NT2/D1 (cell line): Measurements from ENCODE around the gene OR52W1.

ENCODE experiments used
- DNase-seq: peaks from one replicate; pipeline ENCODE4 v3.0.0-alpha.2; 2011; ENCODE audit warnings: low read depth, low spot score
- H3K27me3 ChIP-seq: 2 replicates; pipeline ENCODE4 v1.6.0; 2011; ENCODE audit warnings: mild to moderate bottlenecking; ENCODE audit not compliant: insufficient read length, insufficient read depth
- H3K36me3 ChIP-seq: 2 replicates; pipeline ENCODE4 v1.6.1; 2011; ENCODE audit warnings: mild to moderate bottlenecking, low read length, mixed read lengths; ENCODE audit not compliant: insufficient read depth, insufficient read length
- H3K4me1 ChIP-seq: 2 replicates; pipeline ENCODE4 v1.5.1; 2011; ENCODE audit not compliant: insufficient read depth, insufficient read length
- H3K4me3 ChIP-seq: 2 replicates; pipeline ENCODE4 v1.5.1; 2011; ENCODE audit warnings: low read depth; ENCODE audit not compliant: insufficient read length
- H3K9ac ChIP-seq: 2 replicates; pipeline ENCODE4 v1.6.0; 2011; ENCODE audit warnings: low read depth; ENCODE audit not compliant: insufficient read length
- H3K9me3 ChIP-seq: 2 replicates; pipeline ENCODE4 v1.5.1; 2011; ENCODE audit warnings: mild to moderate bottlenecking, low read length; ENCODE audit not compliant: insufficient read depth
- SUZ12 ChIP-seq: IDR thresholded peaks from 2 replicates; pipeline ENCODE4 v1.6.1; 2011; ENCODE audit not compliant: insufficient read length, insufficient read depth; ENCODE audit errors: extremely low read depth
- YY1 ChIP-seq: IDR thresholded peaks from 2 replicates; pipeline ENCODE4 v1.6.1; 2011; ENCODE audit not compliant: insufficient read length, insufficient read depth
- ZNF274 ChIP-seq: IDR thresholded peaks from 2 replicates; pipeline ENCODE4 v1.6.1; 2011; ENCODE audit warnings: mild to moderate bottlenecking, low read depth, low read length

OR52W1 gene

DNA sequence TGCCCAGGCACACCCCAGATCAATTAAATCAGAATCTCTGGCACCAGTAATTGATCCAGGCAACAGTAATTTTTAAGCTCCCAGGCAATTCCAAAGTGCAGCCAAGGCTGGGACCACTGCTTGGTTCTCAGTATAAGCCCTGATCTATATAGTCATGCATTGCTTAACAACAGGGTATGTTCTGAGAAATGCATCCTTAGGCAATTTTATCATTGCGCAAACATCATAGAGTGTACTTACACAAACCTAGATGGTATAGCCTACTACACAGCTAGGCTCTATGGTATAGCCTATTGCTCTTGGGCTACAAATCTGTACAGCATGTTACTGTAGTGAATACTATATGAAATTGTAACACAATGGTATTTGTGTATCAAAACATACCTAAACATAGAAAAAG is 5.7 kb downstream of the OR52W1 start:
- DNase-seq = no peak

GRCh38 chr11:6205366-6205765 is 6.3 kb downstream of the OR52W1 start, which contains the start of gene C11orf42:
TSS of gene C11orf42 (plus strand) at chr11:6205557. CDS start at chr11:6205616, 59 bp downstream.
- Histone ChIP-seq H3K4me1 (no peaks in the 10 kb centered on the region), H3K9me3 (no peaks in the 10 kb centered on the region), H3K9ac (no peak within 1 kb of the TSS), H3K4me3 (no peak within 1 kb of the TSS), H3K36me3 (peaks cover 44% of the 10 kb centered on the region), H3K27me3 (no peaks in the 10 kb centered on the region)
- DNase-seq = no peak
- TF ChIP-seq SUZ12 = no peak
- no peak for TF ChIP-seq YY1
- no peak for TF ChIP-seq ZNF274

More for the DNA sequence above, 5.7 kb downstream of the OR52W1 start:
- no peak overlapping the region for H3K4me3 ChIP-seq
- H3K9ac ChIP-seq = no peak overlapping the region
- TF ChIP-seq SUZ12 = no peak
- TF ChIP-seq YY1 = no peak
- TF ChIP-seq ZNF274 = no peak
- H3K4me1 ChIP-seq = no peaks in the 10 kb centered on the region
- H3K36me3 ChIP-seq = peaks cover 37% of the 10 kb centered on the region
- no peaks in the 10 kb centered on the region for H3K9me3 ChIP-seq
- no peaks in the 10 kb centered on the region for H3K27me3 ChIP-seq

DNA sequence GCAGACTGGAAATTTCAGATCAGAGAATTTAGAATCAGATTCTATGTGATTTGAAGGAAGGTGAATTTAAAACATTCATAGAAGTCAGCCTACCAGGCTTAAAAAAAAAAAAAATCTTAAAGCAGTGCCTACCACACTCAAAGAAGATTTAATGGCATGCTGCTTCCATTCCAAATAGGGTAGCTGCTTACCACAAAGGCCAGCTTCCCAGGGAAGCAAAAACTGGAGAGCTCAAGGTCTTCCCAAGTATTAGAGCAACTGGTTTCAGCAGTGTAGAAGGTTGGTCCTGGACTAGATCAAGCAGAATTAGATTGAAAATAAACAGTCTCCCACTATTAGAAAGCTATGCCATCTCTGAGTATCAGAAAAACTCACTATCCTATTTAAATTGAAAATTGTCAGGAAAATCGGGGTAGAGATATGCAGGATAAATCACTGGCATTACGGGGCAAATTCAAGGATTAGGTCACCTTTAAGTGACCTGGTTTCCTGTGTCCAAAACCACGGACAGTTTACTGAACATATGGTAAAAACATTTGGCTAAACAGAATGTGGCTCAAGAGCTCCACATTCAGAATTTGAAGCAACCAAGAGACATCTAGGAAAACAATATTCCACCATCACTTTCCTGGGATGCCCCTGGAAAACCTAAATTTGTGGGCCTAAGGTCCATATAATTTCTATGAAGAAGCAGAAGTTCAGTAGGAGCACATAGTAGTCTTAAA is 7.6 kb downstream of the OR52W1 start:
- no peaks in the 10 kb centered on the region for H3K27me3 ChIP-seq
- H3K9ac ChIP-seq = no peak overlapping the region
- H3K9me3 ChIP-seq = no peaks in the 10 kb centered on the region
- no peak for TF ChIP-seq ZNF274
- TF ChIP-seq SUZ12 = no peak
- no peak for TF ChIP-seq YY1
- H3K4me3 ChIP-seq = no peak overlapping the region
- peaks cover 56% of the 10 kb centered on the region for H3K36me3 ChIP-seq
- DNase-seq = no peak
- no peaks in the 10 kb centered on the region for H3K4me1 ChIP-seq

- DNase-seq = no peak
- TF ChIP-seq SUZ12 (no peak), ZNF274 (no peak), YY1 (no peak)
- Histone ChIP-seq H3K4me1 (no peaks in the 10 kb centered on the region), H3K27me3 (no peaks in the 10 kb centered on the region), H3K9ac (no peak overlapping the region), H3K4me3 (no peak overlapping the region), H3K9me3 (no peaks in the 10 kb centered on the region), H3K36me3 (peaks cover 85% of the 10 kb centered on the region)
These were observed 10.8 kb downstream of the OR52W1 start for GRCh38 chr11:6209801-6210200.

DNA sequence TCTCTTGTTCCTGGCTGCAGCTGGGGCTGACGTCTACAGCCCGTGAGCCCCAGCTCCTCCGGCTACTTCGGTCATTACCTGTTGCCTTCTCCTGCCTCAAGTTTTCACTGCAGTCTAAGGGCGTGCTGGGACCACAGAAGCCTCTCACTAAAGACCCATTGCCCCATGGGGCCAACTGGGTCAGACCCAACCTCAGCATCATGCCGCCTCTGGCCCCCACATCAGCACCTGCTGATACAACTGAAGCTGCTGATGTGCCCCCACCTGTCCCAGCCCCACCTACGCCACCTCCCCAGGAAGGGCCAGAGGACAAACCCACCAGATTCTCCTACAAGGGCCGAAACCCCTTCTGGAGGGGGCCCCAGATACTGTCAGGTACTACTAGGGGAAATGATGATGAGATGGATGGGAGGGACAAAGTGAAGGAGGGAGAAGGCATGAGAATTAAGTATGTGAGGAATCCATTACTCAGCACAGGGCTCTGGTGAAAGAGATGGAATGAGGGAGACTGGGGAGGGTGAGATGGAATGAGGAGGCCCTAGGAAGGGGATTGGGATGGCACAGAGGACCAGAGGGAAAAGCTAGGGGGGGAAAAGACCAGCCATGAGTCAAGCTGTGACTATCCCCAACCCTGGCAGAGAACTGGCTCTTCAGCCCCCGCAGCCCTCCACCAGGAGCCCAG is 11.4 kb downstream of the OR52W1 start:
- no peak for DNase-seq
- H3K27me3 ChIP-seq = no peaks in the 10 kb centered on the region
- no peaks in the 10 kb centered on the region for H3K4me1 ChIP-seq
- peaks cover 84% of the 10 kb centered on the region for H3K36me3 ChIP-seq
- H3K4me3 ChIP-seq = no peak overlapping the region
- TF ChIP-seq ZNF274 (no peak), YY1 (no peak), SUZ12 (no peak)
- H3K9me3 ChIP-seq = no peaks in the 10 kb centered on the region
- H3K9ac ChIP-seq = no peak overlapping the region

DNA sequence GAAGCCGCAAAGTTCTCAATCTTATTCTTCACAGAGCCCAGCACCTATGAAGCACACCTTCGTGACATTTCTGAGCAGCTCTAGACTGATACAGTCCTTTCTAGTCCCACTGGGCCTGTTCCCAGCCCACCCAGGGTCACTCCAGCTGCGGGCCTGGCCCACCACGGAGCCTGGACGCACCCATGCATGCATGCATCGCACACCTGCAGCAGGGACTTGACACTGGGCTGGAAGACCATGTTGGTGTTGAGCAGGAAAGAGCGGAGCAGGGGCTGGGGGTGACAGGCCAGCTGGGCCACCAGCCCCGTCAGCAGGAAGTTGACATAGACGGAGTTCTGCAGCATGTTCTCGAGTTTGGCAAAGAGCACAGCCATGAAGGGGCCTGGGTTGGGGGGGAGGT is 15.5 kb downstream of the OR52W1 start:
- Histone ChIP-seq H3K4me3 (no peak overlapping the region), H3K36me3 (peaks cover 86% of the 10 kb centered on the region), H3K9ac (no peak overlapping the region), H3K4me1 (no peaks in the 10 kb centered on the region), H3K9me3 (no peaks in the 10 kb centered on the region), H3K27me3 (no peaks in the 10 kb centered on the region)
- DNase-seq = no peak
- TF ChIP-seq ZNF274 (no peak), YY1 (no peak), SUZ12 (no peak)

DNA sequence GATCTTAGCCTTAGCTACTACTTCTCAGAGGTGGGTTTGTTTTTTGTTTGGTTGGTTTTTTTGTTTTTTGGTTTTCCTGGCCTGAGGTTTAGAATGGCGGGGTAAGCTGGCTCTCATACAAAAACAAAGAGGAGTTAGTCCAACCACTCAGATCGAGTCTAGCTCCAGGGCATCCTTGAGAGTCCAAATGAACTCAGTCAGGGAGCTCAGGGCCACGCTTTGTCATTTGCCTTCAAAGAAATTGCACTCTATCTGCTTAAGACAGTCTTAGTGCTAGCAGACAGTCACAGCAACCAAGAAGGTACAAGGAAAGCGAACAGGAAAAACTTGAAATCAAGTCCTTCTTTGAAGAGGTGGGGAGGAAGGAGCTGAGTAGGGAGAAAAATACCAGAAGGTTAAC is 17.5 kb downstream of the OR52W1 start:
- TF ChIP-seq ZNF274 (no peak), YY1 (no peak), SUZ12 (no peak)
- no peaks in the 10 kb centered on the region for H3K27me3 ChIP-seq
- DNase-seq = no peak
- no peaks in the 10 kb centered on the region for H3K9me3 ChIP-seq
- no peak overlapping the region for H3K9ac ChIP-seq
- no peak overlapping the region for H3K4me3 ChIP-seq
- H3K36me3 ChIP-seq = peaks cover 76% of the 10 kb centered on the region
- H3K4me1 ChIP-seq = no peaks in the 10 kb centered on the region
